ENCODE data around the gene BTBD9. TPM values are rescaled to one million over a fixed set of nuclear protein-coding genes. Genes with fewer than 3 reads are reported as not detected.
"Not testable (repeated sequence)": the region's sequence is repeated elsewhere in the genome, so short reads cannot be mapped to it uniquely, and the experiment has no call there.

Gene BTBD9
- polyA plus RNA-seq, 2 of the 4 experiments (the other 2 are of a cell fraction) = 2.3 to 4.6 TPM

DNA sequence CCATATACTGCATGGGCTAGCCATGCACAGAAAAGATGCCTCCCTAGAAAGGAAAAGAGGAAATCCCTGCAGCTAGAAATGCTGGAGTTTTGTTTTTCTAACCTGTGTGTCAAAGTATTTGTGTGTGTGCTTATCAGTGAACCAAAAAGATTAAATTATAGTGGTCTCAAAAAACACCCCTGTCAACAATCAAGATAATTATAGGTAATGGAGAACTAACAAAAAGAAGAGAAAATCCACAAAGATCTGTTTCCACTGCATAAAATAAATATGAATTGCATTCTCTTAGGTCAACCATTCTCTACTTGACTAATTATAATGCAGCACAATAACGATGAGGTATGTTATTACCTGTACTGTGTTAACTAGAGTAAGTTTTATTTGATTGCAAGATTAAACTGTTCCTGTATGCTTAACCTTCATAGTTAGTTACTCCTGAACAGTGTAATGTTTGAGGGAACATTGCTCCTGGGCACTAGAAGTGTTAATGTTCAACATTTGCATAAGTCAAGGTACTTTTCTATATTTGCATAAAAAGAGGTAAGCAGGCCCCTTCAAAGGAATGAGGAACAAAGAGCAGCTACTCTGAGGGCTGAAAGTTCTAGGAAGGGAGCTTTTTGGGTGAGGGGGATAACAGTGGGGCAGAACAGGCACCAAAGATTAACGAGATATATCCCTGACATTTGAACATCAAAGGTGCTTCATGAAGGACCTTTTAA is 212.1 kb downstream of the BTBD9 start:
- 41% methylated on average over 2 of the region's 2 CpGs for WGBS (ENCODE audit: missing lambda C conversion rate)
- Histone ChIP-seq H3K4me2 (no peak overlapping the region), H3K9me3 (no peaks in the 10 kb centered on the region), H3K27ac (no peak overlapping the region), H3K4me1 (no peaks in the 10 kb centered on the region), H3K4me3 (no peak overlapping the region)
- FAIRE-seq = no peak
- CTCF ChIA-PET = interaction anchor here (1.8 kb wide), 1 partner anchor 20 kb away, joined by 4 read pairs; no protein-coding TSS in a partner anchor
- DNase-seq (ENCODE audit: low read depth in 1 of 2, low spot score in 1 of 2) = no peak
- no peak for ATAC-seq
- POLR2A ChIA-PET = no interaction called here
- TF ChIP-seq RNF2 (IDR thresholded peaks at IDR 0.05; ENCODE audit: borderline replicate concordance, low read depth) (no peak), FOXS1 (CRISPR knock-in tag; IDR thresholded peaks at IDR 0.05) (no peak), TP53 (CRISPR knock-in tag; IDR thresholded peaks at IDR 0.05) (no peak), EHMT2 (IDR thresholded peaks at IDR 0.05; ENCODE audit: low read depth) (no peak), CBX2 (IDR thresholded peaks at IDR 0.05; ENCODE audit: borderline replicate concordance, low read depth) (no peak), HOXA7 (CRISPR knock-in tag; IDR thresholded peaks at IDR 0.05) (no peak), KDM5A (IDR thresholded peaks at IDR 0.05) (no peak), ZFP36 (IDR thresholded peaks at IDR 0.05; ENCODE audit: borderline replicate concordance, partially characterized antibody) (no peak), CHD2 (IDR thresholded peaks at IDR 0.05; ENCODE audit: low read length, partially characterized antibody) (no peak), PHF8 (IDR thresholded peaks at IDR 0.05; ENCODE audit: borderline replicate concordance, low read depth) (no peak), ZNF302 (CRISPR knock-in tag; IDR thresholded peaks at IDR 0.05) (no peak), JUNB (IDR thresholded peaks at IDR 0.05) (no peak), NFE2L2 (conservative IDR thresholded peaks at IDR 0.05; ENCODE audit: low read length) (no peak), ZC3H11A (IDR thresholded peaks at IDR 0.05) (no peak), CBX8 (IDR thresholded peaks at IDR 0.05) (no peak), RCOR1 (IDR thresholded peaks at IDR 0.05; ENCODE audit: low read depth, low read length) (no peak), RFX5 (IDR thresholded peaks at IDR 0.05) (no peak), NR3C1 (IDR thresholded peaks at IDR 0.05) (no peak), CHD4 (IDR thresholded peaks at IDR 0.05; ENCODE audit: borderline replicate concordance) (no peak)

- H3K4me3 ChIP-seq; H3K4me2 ChIP-seq; POLR2A ChIA-PET; H3K9me3 ChIP-seq; DNase-seq (ENCODE audit: low read depth in 1 of 2, low spot score in 1 of 2); H3K4me1 ChIP-seq; FAIRE-seq; H3K27ac ChIP-seq; ATAC-seq: not testable (repeated sequence)
- TF ChIP-seq MAFK (IDR thresholded peaks at IDR 0.05; ENCODE audit: partially characterized antibody) = peak; percentile 7
- 85% methylated on average over 11 of the region's 11 CpGs for WGBS (ENCODE audit: missing lambda C conversion rate)
- CTCF ChIA-PET = interaction anchor here (1.1 to 1.8 kb wide), 2 partner anchors 15 to 22 kb away, joined by 3 to 4 read pairs; no protein-coding TSS in a partner anchor
Observed at GRCh38 chr6:38425788-38426488, 213.8 kb downstream of the BTBD9 start.

- no peak for FAIRE-seq
- 68% methylated on average over 4 of the region's 4 CpGs for WGBS (ENCODE audit: missing lambda C conversion rate)
- Histone ChIP-seq H3K4me1 (no peaks in the 10 kb centered on the region), H3K4me3 (no peak overlapping the region), H3K4me2 (no peak overlapping the region), H3K9me3 (no peaks in the 10 kb centered on the region), H3K27ac (no peak overlapping the region)
- ChIA-PET CTCF (no interaction called here), POLR2A (no interaction called here)
- ATAC-seq = no peak
- no peak for DNase-seq (ENCODE audit: low read depth in 1 of 2, low spot score in 1 of 2)
- no peak for TF ChIP-seq MAZ (IDR thresholded peaks at IDR 0.05; ENCODE audit: borderline replicate concordance, low read depth, low read length)
- TF ChIP-seq TFCP2L1 (CRISPR knock-in tag; IDR thresholded peaks at IDR 0.05) = no peak
- no peak for TF ChIP-seq ZC3H11A (IDR thresholded peaks at IDR 0.05)
- no peak for TF ChIP-seq BHLHE40 (IDR thresholded peaks at IDR 0.05; ENCODE audit: low read depth, low read length)
- TF ChIP-seq TP53 (CRISPR knock-in tag; IDR thresholded peaks at IDR 0.05) = no peak
- TF ChIP-seq, protein P1, sequence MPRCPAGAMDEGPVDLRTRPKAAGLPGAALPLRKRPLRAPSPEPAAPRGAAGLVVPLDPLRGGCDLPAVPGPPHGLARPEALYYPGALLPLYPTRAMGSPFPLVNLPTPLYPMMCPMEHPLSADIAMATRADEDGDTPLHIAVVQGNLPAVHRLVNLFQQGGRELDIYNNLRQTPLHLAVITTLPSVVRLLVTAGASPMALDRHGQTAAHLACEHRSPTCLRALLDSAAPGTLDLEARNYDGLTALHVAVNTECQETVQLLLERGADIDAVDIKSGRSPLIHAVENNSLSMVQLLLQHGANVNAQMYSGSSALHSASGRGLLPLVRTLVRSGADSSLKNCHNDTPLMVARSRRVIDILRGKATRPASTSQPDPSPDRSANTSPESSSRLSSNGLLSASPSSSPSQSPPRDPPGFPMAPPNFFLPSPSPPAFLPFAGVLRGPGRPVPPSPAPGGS (IDR thresholded peaks at IDR 0.05) = no peak
- TF ChIP-seq ZFP36 (IDR thresholded peaks at IDR 0.05; ENCODE audit: borderline replicate concordance, partially characterized antibody) = no peak
- TF ChIP-seq ESRRA (IDR thresholded peaks at IDR 0.05; ENCODE audit: borderline replicate concordance, low read length) = no peak
- no peak for TF ChIP-seq POLR2A (IDR thresholded peaks at IDR 0.05; ENCODE audit: low read length)
- TF ChIP-seq FOSL2 (IDR thresholded peaks at IDR 0.05) = no peak
- no peak for TF ChIP-seq FOSL2 (CRISPR knock-in tag; IDR thresholded peaks at IDR 0.05)
- no peak for TF ChIP-seq SMC3 (IDR thresholded peaks at IDR 0.05)
- TF ChIP-seq FOSB (CRISPR knock-in tag; IDR thresholded peaks at IDR 0.05) = no peak
- no peak for TF ChIP-seq ZSCAN20 (CRISPR knock-in tag; IDR thresholded peaks at IDR 0.05)
- TF ChIP-seq RNF2 (IDR thresholded peaks at IDR 0.05; ENCODE audit: borderline replicate concordance, low read depth) = no peak
- TF ChIP-seq NPAS2 (CRISPR knock-in tag; IDR thresholded peaks at IDR 0.05; ENCODE audit: borderline replicate concordance) = no peak
- no peak for TF ChIP-seq HEYL (CRISPR knock-in tag; IDR thresholded peaks at IDR 0.05)
Observed at GRCh38 chr6:38423746-38424145, 216.0 kb downstream of the BTBD9 start.

All from A549 (cell line).